ENCODE data around the gene IFI44L. TPM values are rescaled to one million over a fixed set of nuclear protein-coding genes. Genes with fewer than 3 reads are reported as not detected.
A peak's percentile ranks its signal among the peaks of the same experiment; 100 is the strongest.

Gene IFI44L
- total RNA-seq, 1 donor from 2014 or later = 3.6 TPM

DNA sequence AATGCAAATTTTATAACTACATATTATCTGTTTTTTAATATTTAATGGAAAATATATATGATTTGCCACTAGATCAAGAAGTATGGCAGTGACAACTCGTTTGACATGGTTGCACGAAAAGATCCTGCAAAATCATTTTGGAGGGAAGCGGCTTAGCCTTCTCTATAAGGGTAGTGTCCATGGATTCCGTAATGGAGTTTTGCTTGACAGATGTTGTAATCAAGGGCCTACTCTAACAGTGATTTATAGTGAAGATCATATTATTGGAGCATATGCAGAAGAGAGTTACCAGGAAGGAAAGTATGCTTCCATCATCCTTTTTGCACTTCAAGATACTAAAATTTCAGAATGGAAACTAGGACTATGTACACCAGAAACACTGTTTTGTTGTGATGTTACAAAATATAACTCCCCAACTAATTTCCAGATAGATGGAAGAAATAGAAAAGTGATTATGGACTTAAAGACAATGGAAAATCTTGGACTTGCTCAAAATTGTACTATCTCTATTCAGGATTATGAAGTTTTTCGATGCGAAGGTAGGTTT lies 29.9 kb downstream of the IFI44L start:
- DNase-seq (ENCODE audit: low read depth) = no peak
- H3K4me3 ChIP-seq (ENCODE audit: low read depth, low read length) = peak overlapping the region; percentile 11
- TF ChIP-seq, protein P1, sequence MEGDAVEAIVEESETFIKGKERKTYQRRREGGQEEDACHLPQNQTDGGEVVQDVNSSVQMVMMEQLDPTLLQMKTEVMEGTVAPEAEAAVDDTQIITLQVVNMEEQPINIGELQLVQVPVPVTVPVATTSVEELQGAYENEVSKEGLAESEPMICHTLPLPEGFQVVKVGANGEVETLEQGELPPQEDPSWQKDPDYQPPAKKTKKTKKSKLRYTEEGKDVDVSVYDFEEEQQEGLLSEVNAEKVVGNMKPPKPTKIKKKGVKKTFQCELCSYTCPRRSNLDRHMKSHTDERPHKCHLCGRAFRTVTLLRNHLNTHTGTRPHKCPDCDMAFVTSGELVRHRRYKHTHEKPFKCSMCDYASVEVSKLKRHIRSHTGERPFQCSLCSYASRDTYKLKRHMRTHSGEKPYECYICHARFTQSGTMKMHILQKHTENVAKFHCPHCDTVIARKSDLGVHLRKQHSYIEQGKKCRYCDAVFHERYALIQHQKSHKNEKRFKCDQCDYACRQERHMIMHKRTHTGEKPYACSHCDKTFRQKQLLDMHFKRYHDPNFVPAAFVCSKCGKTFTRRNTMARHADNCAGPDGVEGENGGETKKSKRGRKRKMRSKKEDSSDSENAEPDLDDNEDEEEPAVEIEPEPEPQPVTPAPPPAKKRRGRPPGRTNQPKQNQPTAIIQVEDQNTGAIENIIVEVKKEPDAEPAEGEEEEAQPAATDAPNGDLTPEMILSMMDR (conservative IDR thresholded peaks at IDR 0.05; ENCODE audit: low read depth, low read length) = no peak

DNA sequence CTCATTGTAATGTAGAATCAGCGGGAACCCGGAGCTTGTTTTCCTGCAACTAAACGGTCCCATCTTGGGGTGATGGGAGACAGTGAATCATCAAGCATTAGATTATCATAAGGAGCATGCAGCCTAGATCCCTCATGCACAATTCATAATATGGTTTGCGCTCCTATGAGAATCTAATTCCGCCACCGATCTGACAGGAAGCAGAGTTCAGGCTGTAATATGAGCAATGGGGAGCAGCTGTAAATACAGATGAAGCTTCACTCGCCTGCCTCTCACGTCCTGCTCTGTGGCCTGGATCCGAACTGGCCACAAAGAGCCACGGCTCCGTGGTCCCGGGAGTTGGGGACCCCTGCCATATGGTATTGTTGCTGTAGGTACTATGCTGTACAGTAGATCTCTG lies 31.0 kb downstream of the IFI44L start:
- no peak for DNase-seq (ENCODE audit: low read depth)
- no peak overlapping the region for H3K4me3 ChIP-seq (ENCODE audit: low read depth, low read length)
- TF ChIP-seq, protein P1 (conservative IDR thresholded peaks at IDR 0.05; ENCODE audit: low read depth, low read length) = no peak

DNA sequence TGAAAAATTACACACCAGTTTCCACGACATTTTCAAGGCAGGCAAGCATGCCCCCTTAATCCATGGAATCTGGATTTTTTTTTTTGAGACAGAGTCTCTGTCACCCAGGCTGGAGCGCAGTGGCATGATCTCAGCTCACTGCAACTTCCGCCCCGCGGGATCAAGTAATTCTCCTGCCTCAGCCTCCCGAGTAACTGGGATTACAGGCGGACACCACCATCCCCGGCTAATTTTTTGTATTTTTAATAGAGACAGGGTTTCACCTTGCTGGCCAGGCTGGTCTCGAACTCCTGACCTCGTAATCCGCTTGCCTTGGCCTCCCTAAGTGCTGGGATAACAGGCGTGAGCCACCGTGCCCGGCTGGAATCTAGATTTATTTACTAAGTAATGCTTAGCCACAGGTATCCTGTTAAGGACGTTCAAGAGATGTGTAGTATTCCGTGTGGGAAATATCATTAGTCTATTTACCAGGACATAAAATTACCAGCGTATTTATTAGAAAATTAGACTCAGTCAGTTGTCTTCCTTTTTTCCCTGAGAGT lies 31.8 kb downstream of the IFI44L start:
- no peak for DNase-seq (ENCODE audit: low read depth)
- H3K4me3 ChIP-seq (ENCODE audit: low read depth, low read length) = no peak overlapping the region
- TF ChIP-seq, protein P1 (conservative IDR thresholded peaks at IDR 0.05; ENCODE audit: low read depth, low read length) = no peak

DNA sequence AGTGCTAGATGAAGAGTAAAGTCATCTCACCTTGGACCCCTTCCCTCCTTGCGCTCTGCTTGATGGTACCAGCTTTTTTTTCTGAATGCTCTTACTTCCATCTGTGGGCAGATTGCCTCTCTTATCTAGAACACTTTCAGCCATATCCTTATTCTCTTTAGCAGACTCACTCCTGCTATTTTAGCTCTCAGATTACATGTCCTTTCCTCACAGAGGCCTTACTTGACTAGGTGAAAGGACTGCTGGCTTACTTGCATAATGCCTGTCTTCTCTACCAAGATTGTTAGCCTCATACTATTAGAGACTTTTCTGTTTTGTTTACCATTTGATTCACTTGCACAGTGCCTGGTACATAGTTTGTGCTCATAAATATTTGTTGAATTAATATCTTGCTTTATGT lies 38.7 kb downstream of the IFI44L start:
- TF ChIP-seq, protein P1 (conservative IDR thresholded peaks at IDR 0.05; ENCODE audit: low read depth, low read length) = no peak
- H3K4me3 ChIP-seq (ENCODE audit: low read depth, low read length) = no peak overlapping the region
- no peak for DNase-seq (ENCODE audit: low read depth)

DNA sequence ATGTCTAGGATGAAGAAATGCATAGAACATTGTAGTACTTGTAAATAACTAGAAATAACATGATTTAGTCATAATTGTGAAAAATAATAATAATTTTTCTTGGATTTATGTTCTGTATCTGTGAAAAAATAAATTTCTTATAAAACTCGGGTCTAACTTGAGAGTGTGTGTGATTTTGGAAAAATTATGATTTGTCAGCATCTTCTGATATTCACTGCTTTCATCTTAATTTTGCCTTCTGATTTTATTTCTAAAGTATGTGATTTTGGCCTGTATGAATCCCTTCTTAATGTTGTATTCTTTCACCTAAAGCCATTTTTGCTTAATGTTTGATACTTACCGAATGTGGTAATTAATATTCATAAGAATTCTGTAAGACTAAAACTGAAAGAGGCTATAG lies 43.7 kb downstream of the IFI44L start:
- TF ChIP-seq, protein P1 (conservative IDR thresholded peaks at IDR 0.05; ENCODE audit: low read depth, low read length) = no peak
- no peak for DNase-seq (ENCODE audit: low read depth)
- H3K4me3 ChIP-seq (ENCODE audit: low read depth, low read length) = no peak overlapping the region

DNA sequence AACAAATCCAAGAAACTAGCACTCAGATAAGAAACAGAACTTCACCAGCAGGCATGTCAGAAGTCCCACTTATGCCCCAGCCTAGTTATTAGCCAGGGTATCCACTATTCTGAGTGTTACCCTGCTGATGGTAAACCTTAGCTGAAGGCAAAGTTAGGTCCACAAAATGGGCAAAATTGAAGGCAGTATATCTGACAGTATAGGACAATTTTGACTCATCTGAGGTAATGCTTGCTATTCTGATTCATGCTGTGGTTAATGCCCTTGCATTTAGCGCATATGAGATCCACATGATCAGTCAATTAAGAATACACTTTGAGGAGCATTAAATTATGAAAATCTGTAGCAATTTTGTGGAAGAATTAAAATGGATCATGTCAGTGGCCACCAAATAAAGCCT lies 44.5 kb downstream of the IFI44L start:
- no peak overlapping the region for H3K4me3 ChIP-seq (ENCODE audit: low read depth, low read length)
- TF ChIP-seq, protein P1 (conservative IDR thresholded peaks at IDR 0.05; ENCODE audit: low read depth, low read length) = no peak
- DNase-seq (ENCODE audit: low read depth) = no peak

DNA sequence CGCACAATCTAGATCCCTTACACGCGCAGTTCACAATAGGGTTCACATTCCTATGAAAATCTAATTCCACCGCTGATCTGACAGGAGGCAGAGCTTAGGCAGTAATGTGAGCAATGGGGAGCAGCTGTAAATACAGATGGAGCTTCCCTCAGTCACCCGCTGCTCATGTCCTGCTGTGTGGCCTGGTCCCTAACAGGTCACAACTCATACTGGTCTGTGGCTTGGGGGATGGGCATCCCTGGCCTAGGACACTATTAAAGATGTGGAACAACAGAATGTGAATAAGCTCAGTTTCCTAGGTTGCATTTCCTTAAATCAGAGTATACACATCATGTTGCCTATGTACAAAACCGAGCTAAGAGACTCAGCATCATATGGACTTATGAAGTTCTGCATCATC lies 45.6 kb downstream of the IFI44L start:
- no peak overlapping the region for H3K4me3 ChIP-seq (ENCODE audit: low read depth, low read length)
- TF ChIP-seq, protein P1 (conservative IDR thresholded peaks at IDR 0.05; ENCODE audit: low read depth, low read length) = no peak
- no peak for DNase-seq (ENCODE audit: low read depth)

Measured in epithelial cell of proximal tubule (primary cell).